GM19043 (cell line): Measurements from ENCODE around the gene ANTXR2.

Source experiments
- ATAC-seq: cut with Tn5 transposase; IDR thresholded peaks from one replicate; pipeline ENCODE4 v1.9.1; 2021; ENCODE audit warnings: low read depth; ENCODE audit not compliant: unreplicated experiment

ANTXR2 gene

DNA sequence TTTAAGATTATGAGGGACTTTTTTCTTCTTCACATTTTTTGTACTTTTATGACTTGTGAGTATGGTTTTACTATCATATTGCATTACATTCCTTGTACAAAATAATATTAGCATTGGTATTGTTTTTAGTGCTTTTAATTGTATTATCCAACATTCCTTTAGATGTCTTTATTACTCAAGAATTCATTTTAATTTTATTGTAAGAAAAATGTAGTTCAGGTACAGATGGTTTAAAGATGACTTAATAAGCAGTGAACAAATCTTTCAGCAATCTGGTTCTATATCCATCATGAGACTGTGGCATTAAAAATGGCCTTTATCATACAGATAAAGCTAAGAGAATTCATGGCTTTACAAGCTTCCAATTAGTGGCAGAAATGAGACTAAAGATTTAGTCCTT, 191.6 kb downstream of the ANTXR2 start:
- ATAC-seq = no peak

DNA sequence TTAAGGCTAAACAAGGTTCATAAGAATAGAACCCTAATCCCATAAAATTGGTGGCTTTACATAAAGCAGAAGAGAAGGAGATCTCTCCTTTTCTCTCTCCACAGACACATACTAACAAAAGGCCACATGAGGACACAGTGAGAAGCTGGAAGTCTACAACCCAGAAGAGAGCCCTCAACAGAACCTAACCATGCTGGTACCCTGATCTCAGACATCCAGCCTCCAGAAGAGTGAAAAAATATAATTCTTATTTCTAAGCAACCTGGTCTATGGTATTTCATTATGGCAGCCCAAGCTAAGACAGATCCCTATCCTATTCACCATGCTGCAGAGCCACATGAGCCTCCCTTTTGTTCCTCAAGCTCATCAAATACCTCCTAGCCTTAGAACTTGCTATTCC, 195.5 kb downstream of the ANTXR2 start:
- no peak for ATAC-seq

DNA sequence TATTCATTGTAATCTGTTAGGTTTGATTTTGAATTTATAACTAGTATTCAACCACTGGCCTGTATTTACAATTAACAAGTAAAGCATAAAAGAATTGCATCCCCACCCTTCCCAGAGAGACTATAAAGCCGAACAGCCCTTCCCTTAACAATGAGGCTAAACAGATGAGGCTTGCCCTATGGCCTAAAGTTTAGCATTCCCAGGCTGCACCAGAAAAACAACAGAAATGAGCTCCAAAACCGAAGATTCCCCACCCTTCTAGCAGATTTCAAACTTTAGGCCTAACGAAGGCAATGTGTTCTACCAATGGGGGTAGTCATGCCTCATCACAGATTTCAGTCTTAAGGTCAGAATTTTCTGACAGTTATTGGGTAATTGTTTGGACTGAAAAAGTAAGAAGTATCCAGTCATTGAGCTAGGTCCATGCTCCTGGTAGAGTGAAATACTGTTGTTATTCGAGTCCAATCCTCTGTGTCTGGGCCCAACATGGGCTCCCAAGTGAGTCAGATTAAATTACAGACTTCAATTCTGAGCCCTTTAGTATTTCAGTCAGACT, 197.6 kb downstream of the ANTXR2 start:
- no peak for ATAC-seq

DNA sequence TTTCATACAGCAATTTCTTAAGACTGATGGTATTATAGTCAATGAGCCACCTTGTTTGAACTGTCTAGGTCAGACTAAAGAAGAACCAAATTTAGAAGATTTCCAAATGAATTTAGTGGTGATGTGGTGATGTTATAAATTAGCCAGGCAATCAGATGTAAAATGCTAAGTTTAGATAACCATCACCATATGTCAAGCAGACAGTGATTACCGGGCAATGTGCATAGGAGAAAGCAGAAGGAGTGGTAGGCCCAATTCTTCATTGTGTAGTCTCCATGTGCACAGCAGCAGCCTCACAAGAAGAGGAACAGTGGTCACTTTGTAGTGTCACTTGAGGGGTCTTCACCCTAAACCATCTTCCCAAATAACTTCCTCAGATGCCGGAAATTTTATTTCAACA, 198.8 kb downstream of the ANTXR2 start:
- ATAC-seq = no peak

- no peak for ATAC-seq
Measured at GRCh38 chr4:79872738-79873137, 200.3 kb downstream of the ANTXR2 start.

DNA sequence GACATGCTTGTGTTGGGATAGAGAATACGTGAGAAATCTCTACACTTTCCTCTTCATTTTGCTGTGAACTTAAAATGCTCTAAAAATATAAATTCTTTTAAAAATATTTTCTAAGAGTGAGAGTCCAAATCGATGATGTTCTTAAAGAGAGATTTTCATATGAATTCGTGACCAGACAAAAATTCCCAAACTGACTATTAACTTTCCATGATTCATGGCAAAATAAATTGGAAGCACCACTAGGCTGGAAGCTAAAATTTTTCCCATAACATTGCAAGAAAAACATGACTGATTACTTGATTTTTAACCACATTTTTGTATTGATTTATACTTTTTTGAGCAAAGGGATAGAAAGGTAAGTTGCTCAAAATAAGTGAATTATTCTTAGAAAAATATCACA, 201.1 kb downstream of the ANTXR2 start:
- ATAC-seq = no peak

DNA sequence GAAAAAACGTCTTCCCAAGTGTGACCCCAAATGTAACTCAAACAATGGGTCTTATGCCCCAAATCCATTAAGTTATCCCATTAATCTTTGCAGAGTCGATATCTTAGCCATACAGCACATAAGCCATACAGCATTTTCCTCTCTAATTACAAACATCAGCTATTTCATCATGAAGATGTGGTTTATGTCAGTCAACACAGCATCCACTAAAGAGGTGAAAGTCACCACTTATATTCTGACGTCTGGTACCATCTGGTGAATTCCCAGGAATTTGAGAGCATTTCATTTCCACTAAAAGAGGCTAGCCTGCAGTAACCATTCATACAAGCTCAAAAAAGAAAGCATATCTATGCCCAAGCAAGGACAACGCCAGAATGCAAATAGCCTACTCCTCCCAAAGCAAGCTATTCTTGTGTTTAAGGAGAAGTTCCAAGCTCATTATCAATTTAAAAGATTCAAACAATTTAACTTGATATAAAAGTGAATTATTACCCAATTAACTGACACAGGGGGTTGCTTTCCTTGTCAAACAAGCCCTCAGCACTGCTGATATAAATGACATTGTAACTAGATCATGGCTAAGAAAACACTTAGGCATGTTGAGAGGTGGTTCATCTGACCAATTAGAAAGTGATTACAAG, 203.3 kb downstream of the ANTXR2 start:
- no peak for ATAC-seq

DNA sequence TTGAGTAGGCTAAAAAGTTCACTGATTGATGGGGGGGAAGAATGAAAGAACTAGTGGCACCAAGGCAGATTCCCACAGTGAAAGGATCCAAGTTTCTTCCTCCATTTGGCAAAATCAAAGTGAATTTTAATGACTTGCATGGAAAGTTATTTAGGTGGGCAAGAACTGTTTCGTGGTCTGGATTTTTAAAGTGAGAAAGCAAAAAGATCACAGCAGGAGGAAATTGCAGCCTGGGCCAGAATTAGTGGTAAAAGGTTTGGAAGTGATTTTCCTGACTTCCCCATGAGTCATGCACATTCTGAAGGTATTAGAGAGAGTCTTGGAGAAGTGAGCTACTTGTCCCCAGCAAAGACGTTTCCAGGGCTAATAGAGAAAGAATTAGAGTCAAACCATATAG, 207.8 kb downstream of the ANTXR2 start:
- no peak for ATAC-seq

- ATAC-seq = no peak
Measured at GRCh38 chr4:79864500-79865200, 208.4 kb downstream of the ANTXR2 start.

GRCh38 chr4:79863333-79863732, 209.7 kb downstream of the ANTXR2 start:
- no peak for ATAC-seq

GRCh38 chr4:79862821-79863220, 210.2 kb downstream of the ANTXR2 start:
- ATAC-seq = no peak

- ATAC-seq = no peak
Measured at GRCh38 chr4:79857811-79858210, 215.2 kb downstream of the ANTXR2 start.

GRCh38 chr4:79856196-79856595, 216.8 kb downstream of the ANTXR2 start:
- no peak for ATAC-seq

DNA sequence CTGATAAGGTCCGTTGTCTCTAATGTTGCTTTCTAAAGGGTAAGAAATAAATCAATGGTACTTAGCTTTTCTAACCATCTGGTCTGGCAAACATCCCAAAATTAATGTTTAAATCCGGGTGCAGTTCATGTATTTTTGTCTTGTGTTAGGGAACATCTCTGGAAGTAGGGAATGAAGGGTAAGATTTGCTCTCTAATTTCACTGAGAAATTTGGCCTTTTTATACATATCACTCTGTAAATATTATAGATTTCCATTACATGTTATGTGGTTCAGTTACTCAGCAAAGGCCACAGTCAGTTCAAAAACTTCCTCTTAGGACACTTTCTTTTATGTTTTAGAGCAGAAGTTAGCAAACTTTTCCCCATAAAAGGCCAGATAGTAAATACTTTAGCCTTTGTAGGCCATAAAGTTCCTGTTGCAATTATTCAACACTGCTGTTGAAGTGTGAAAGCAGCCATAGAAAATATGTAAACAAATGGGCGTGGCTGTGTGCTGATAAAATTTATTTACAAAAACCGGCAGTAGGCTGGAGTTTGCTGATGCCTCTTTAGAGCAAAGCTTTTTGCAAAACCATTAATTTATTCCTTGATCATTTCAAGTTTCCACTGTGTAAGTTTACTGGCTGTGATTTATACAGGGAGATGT, 218.1 kb downstream of the ANTXR2 start:
- ATAC-seq = no peak

GRCh38 chr4:79852305-79852730, 220.7 kb downstream of the ANTXR2 start:
- no peak for ATAC-seq

DNA sequence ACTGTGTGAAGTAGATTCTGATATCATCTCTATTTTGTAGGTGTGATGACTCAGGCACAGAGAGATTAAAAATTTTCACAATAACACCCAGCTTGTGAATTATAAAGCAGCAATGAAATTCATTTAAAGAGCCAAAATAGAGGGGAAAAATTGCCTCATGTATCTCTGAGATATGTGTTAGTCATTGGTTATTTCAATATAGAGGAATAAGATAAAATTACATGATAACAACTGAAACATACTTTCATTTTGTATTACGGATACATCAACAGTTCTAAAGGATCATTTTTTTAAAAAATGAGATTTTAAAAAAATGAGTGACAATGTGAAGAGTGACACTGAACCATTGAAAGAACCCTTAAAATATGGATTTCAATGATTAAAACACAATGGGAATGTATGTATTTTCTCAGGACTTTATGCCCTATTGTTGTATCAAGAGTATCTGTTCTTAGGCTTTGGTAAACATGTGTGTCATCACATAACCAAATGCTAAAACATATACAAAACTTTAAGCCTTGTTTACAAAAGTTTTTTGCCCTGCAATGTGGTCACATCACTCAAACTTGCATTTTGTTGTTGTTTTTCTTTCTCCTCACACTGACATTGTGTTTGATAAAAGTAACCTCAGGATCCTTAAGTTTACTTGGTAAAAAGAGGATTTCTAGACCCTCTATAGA, 221.3 kb downstream of the ANTXR2 start:
- ATAC-seq = no peak
